Memory B cell (primary cell): ENCODE measurements around the gene CCDC88A.
"Not testable (repeated sequence)": the region's sequence is repeated elsewhere in the genome, so short reads cannot be mapped to it uniquely, and the experiment has no call there.

Experiments
- ATAC-seq: fragments of 150-1000 bp; cut with Tn5 transposase; 2 replicates; pipeline ENCODE4 v1.10.0; 2021; ENCODE audit warnings: low read depth, mild to moderate bottlenecking, moderate library complexity
- DNase-seq, 2 donors: peaks; one replicate each; pipeline ENCODE4 v3.0.0; 2022; ENCODE audit warnings: low spot score in 2 of 2
- H3K27ac Mint-ChIP-seq: one replicate; pipeline ENCODE4 v1.8.0; 2022; ENCODE audit warnings: mild to moderate bottlenecking, moderate library complexity, mixed read lengths
- H3K27me3 Mint-ChIP-seq: one replicate; pipeline ENCODE4 v1.8.0; 2022; ENCODE audit warnings: mixed read lengths
- H3K36me3 Mint-ChIP-seq: one replicate; pipeline ENCODE4 v1.8.0; 2022; ENCODE audit warnings: mild to moderate bottlenecking, mixed read lengths
- H3K4me1 Mint-ChIP-seq: one replicate; pipeline ENCODE4 v1.8.0; 2022; ENCODE audit warnings: mixed read lengths
- H3K4me3 Mint-ChIP-seq: one replicate; pipeline ENCODE4 v1.8.0; 2022; ENCODE audit warnings: mild to moderate bottlenecking, moderate library complexity, mixed read lengths
- H3K9me3 Mint-ChIP-seq: one replicate; pipeline ENCODE4 v1.8.0; 2022; ENCODE audit warnings: mixed read lengths

CCDC88A gene, protein sequence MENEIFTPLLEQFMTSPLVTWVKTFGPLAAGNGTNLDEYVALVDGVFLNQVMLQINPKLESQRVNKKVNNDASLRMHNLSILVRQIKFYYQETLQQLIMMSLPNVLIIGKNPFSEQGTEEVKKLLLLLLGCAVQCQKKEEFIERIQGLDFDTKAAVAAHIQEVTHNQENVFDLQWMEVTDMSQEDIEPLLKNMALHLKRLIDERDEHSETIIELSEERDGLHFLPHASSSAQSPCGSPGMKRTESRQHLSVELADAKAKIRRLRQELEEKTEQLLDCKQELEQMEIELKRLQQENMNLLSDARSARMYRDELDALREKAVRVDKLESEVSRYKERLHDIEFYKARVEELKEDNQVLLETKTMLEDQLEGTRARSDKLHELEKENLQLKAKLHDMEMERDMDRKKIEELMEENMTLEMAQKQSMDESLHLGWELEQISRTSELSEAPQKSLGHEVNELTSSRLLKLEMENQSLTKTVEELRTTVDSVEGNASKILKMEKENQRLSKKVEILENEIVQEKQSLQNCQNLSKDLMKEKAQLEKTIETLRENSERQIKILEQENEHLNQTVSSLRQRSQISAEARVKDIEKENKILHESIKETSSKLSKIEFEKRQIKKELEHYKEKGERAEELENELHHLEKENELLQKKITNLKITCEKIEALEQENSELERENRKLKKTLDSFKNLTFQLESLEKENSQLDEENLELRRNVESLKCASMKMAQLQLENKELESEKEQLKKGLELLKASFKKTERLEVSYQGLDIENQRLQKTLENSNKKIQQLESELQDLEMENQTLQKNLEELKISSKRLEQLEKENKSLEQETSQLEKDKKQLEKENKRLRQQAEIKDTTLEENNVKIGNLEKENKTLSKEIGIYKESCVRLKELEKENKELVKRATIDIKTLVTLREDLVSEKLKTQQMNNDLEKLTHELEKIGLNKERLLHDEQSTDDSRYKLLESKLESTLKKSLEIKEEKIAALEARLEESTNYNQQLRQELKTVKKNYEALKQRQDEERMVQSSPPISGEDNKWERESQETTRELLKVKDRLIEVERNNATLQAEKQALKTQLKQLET (N-terminal part only)

DNA sequence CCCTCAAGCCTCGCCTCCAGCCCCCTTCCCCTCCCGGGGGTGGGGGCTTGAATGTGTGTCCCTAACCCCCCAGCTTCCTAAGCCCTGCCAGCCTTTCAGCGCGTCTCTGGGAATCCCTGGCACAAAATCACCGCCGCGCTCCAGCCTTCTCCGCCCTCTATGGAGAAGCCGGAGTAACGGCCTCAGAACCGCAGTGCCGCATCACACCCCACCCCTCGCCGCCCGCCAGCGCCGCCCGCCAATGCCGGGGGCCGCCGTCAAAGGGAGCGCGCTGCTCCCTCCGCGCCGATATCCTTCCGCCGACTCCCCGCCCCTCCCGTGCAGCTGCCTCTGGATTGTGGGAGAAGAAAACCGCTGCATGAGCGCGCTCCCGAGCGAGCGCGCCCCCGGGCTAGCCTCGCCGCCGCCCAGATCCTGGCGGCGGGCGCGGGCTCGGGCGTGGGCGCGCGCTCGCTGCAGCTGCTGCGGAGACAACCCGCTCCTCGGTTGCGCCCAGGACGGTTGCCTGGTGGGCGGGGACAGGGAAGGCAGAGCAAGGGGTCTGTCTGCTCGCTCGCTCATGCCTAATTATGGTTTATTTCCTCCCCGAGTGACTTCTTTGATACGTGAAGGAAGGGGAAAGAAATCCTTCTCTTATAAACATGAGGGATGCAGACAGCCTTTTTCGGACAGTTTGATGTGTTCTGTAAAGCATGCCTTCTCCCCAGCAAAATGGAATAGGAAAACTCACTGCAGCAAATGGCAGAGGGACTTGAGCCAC is at the start of gene CCDC88A:
Gene CCDC88A (minus strand): TSS at position 178 of the 760 bp plus-strand sequence. CDS start 777 bp downstream, outside the sequence.
- Mint-ChIP-seq H3K36me3 (no peaks in the 10 kb centered on the region), H3K27me3 (peaks cover 2% of the 10 kb centered on the region), H3K27ac (peak within 1 kb of the TSS; percentile 85), H3K4me3 (peak within 1 kb of the TSS; percentile 97), H3K4me1 (peaks cover 27% of the 10 kb centered on the region), H3K9me3 (no peaks in the 10 kb centered on the region)
- ATAC-seq (peak; percentile 79), DNase-seq (peak; percentile 78 to 82)

DNA sequence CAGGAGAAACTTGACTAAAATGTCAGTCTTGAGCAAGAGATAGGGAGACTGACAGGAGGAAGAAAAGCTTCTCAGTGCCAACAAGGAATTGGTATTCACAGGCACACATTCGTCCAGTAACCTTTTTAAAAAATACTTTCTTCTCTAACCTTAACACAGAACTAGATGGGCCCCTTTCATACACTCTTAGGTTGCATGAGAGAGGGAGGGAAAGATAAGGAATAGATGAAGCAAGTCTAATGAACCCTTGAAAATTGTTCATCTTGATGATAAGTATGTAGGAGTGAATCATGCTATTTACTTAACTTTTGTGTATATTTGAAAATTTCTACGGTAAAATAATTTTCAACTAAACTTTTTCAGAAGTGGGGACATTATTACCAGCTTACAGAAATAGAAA is 42.0 kb upstream of the CCDC88A start:
- Mint-ChIP-seq H3K27me3 (peaks cover 8% of the 10 kb centered on the region), H3K9me3 (no peaks in the 10 kb centered on the region), H3K4me3 (no peak overlapping the region), H3K4me1 (no peaks in the 10 kb centered on the region), H3K36me3 (peaks cover 2% of the 10 kb centered on the region), H3K27ac (no peak overlapping the region)
- ATAC-seq (no peak), DNase-seq (no peak)

DNA sequence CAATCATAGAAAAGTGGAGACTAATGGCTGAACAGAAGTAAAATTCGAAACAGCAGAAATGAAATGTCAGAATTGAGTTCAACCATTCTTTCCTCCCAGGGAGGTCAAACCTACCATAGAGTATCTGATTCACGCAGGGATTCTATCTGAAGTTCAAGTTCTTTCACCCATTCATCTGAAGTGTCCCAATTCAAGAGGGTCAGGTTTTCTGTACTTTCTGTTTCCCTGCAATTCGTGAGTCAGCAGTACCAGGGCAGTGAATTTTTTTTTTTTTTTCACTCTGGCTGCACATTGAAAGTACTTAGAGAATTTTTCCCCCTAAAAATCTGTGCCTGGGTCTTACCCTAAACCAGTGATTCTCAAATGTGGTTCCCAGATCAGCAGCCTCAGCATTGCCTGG is 40.9 kb upstream of the CCDC88A start:
- H3K9me3 Mint-ChIP-seq: no peaks in the 10 kb centered on the region
- no peaks in the 10 kb centered on the region for H3K36me3 Mint-ChIP-seq
- ATAC-seq (no peak), DNase-seq (no peak)
- H3K27me3 Mint-ChIP-seq: peaks cover 8% of the 10 kb centered on the region
- no peak overlapping the region for H3K4me3 Mint-ChIP-seq
- H3K4me1 Mint-ChIP-seq: no peaks in the 10 kb centered on the region
- H3K27ac Mint-ChIP-seq: no peak overlapping the region

DNA sequence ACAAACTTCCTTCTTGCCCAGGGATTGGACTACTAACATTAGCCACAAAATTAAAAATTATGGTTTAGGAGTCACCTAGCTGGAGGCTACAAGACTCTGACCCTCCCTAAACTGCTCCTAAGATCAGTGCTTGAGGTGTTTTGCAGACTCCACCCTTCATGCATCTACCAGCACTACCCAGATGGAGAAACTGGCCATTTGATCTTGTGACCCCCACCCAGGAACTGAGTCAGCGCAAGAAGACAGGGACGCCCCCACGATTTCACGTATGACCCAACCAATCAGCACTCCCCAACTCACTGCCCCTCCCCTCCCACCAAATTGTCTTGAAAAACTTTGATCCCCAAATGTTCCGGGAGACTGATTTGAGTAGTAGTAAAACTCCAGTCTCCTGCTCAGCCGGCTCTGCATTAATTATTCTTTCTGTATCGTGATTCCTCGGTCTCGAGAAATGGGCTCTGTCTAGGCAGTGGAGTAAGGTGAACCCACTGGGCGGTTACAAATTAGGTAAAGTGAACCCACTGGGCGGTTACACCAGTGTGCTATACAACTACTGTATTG is 40.1 kb upstream of the CCDC88A start:
- H3K27me3 Mint-ChIP-seq: peaks cover 8% of the 10 kb centered on the region
- ATAC-seq: no peak
- no peaks in the 10 kb centered on the region for H3K9me3 Mint-ChIP-seq
- H3K4me3 Mint-ChIP-seq: no peak overlapping the region
- H3K36me3 Mint-ChIP-seq: no peaks in the 10 kb centered on the region
- H3K27ac Mint-ChIP-seq: no peak overlapping the region
- H3K4me1 Mint-ChIP-seq: no peaks in the 10 kb centered on the region
- DNase-seq: no peak

DNA sequence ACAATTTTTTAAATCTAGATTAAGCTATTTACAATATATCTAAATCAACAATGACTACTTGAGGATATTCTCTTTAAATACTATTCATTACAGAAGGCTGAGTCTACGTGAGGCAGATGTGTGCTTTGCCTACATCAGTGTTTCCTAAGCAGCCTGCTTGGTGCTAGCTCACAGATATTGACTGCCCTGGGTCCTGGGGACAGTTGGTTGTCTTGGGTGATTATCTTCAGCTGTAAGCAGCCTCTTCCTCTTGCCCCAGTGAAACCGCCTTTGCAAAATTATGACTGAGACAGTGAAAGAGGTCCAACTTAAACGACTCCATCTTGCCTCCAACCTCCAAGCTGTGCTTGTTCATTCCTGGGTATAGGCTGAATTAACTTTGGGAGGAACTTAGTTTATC is 39.6 kb upstream of the CCDC88A start:
- no peak overlapping the region for H3K27ac Mint-ChIP-seq
- no peak overlapping the region for H3K4me3 Mint-ChIP-seq
- DNase-seq (no peak), ATAC-seq (no peak)
- H3K36me3 Mint-ChIP-seq: no peaks in the 10 kb centered on the region
- no peaks in the 10 kb centered on the region for H3K9me3 Mint-ChIP-seq
- H3K27me3 Mint-ChIP-seq: peaks cover 8% of the 10 kb centered on the region
- no peaks in the 10 kb centered on the region for H3K4me1 Mint-ChIP-seq

DNA sequence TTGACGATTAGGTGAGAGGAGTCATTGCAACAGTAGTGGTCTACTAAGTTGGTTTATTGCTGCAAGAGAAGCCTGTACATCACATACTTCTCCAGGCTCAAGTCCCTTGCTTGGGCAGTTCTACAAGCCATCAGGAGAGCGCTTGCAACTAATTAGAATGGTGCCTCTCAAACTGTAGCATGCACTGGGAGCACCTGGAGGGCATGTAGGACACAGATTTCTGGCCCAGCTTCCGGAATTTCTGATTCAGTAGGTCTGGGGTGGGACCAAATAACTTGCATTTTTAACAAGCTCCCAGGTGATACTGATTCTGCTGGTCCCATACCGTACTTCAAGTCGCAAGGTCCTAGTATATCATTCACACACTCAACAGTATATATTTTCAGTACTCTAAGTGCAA is 34.5 kb upstream of the CCDC88A start:
- no peaks in the 10 kb centered on the region for H3K27me3 Mint-ChIP-seq
- H3K36me3 Mint-ChIP-seq: no peaks in the 10 kb centered on the region
- no peak overlapping the region for H3K4me3 Mint-ChIP-seq
- ATAC-seq (no peak), DNase-seq (no peak)
- no peaks in the 10 kb centered on the region for H3K9me3 Mint-ChIP-seq
- no peaks in the 10 kb centered on the region for H3K4me1 Mint-ChIP-seq
- H3K27ac Mint-ChIP-seq: no peak overlapping the region

DNA sequence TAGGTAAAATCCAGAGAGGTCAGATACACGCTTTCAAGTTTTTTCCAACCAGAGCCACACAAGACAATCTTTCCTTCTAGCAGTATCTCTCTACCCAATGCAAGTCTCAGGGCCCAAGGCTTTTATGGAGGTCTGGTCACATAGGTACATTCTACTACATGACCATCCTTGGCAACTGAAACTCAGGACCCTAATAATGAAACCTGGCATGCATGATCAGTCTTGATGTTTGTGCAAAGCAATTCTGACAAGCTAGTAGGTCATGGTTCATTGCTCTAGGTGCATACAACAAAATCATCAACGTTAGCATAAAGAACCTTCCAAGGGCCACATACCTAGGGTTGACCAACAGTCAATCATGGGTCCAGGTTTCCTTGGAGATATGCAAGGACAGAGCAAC is 33.2 kb upstream of the CCDC88A start:
- no peaks in the 10 kb centered on the region for H3K36me3 Mint-ChIP-seq
- H3K9me3 Mint-ChIP-seq: no peaks in the 10 kb centered on the region
- H3K27me3 Mint-ChIP-seq: no peaks in the 10 kb centered on the region

DNA sequence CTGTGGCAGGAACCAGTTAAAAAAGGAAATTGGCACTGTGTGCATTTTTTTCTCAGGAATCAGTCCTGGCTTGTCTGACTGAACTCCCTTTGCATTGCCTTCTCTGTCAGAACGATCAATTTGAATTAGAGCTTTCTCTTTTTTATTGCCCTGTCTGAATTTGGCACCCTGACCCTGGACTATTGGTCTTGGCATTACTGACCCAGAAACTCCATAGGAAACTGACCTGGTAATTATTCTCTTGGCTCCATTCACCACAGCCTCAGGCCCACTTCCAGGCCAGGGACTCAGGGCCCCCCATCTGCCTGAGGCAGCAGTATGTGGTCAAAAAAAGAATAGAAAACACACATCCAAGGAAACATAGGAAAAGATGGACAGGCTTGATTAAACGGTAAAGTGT is 32.0 kb upstream of the CCDC88A start:
- ATAC-seq (no peak), DNase-seq (no peak)
- Mint-ChIP-seq H3K4me1 (no peaks in the 10 kb centered on the region), H3K4me3 (no peak overlapping the region), H3K27ac (no peak overlapping the region), H3K27me3 (no peaks in the 10 kb centered on the region), H3K9me3 (no peaks in the 10 kb centered on the region), H3K36me3 (no peaks in the 10 kb centered on the region)

More for the DNA sequence above, 33.2 kb upstream of the CCDC88A start:
- no peak for ATAC-seq
- Mint-ChIP-seq H3K4me3 (no peak overlapping the region), H3K4me1 (no peaks in the 10 kb centered on the region), H3K27ac (no peak overlapping the region)
- DNase-seq: no peak

DNA sequence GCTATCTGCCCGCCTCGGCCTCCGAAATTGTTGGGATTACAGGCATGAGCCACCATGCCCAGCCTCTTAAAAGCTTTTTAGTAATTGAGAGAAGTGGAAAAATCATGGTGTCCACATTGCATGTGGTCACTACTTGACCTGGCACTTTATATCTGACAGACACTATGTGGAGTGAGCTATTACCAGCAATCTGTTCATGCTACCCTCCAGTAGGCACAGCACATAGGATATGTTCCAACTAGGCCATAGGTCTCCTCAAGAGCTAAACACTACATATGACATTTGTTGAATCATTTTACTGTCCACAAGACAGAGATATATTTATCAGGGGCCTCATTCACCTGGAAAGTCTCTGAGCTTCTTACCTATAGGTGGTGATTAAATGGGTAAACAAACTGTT is 30.4 kb upstream of the CCDC88A start:
- not testable (repeated sequence) for H3K4me3 Mint-ChIP-seq, H3K36me3 Mint-ChIP-seq, H3K27me3 Mint-ChIP-seq, H3K4me1 Mint-ChIP-seq, DNase-seq, H3K9me3 Mint-ChIP-seq, H3K27ac Mint-ChIP-seq, ATAC-seq

DNA sequence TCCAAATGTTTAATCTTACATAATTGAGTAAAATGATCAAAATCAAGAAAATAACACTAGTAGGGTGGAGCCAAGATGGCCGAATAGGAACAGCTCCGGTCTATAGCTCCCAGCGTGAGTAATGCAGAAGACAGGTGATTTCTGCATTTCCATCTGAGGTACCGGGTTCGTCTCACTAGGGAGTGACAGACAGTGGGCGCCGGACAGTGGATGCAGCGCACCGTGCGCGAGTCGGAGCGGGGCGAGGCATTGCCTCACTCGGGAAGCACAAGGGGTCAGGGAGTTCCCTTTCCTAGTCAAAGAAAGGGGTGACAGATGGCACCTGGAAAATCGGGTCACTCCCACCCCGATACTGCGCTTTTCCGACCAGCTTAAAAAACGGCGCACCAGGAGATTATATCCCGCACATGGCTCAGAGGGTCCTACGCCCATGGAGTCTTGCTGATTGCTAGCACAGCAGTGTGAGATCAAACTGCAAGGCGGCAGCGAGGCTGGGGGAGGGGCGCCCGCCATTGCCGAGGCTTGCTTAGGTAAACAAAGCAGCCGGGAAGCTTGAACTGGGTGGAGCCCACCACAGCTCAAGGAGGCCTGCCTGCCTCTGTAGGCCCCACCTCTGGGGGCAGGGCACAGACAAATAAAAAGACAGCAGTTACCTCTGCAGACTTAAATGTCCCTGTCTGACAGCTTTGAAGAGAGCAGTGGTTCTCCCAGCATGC is 22.5 kb upstream of the CCDC88A start:
- H3K4me1 Mint-ChIP-seq, H3K4me3 Mint-ChIP-seq, H3K9me3 Mint-ChIP-seq, H3K27ac Mint-ChIP-seq, DNase-seq, H3K36me3 Mint-ChIP-seq, ATAC-seq, H3K27me3 Mint-ChIP-seq: not testable (repeated sequence)

DNA sequence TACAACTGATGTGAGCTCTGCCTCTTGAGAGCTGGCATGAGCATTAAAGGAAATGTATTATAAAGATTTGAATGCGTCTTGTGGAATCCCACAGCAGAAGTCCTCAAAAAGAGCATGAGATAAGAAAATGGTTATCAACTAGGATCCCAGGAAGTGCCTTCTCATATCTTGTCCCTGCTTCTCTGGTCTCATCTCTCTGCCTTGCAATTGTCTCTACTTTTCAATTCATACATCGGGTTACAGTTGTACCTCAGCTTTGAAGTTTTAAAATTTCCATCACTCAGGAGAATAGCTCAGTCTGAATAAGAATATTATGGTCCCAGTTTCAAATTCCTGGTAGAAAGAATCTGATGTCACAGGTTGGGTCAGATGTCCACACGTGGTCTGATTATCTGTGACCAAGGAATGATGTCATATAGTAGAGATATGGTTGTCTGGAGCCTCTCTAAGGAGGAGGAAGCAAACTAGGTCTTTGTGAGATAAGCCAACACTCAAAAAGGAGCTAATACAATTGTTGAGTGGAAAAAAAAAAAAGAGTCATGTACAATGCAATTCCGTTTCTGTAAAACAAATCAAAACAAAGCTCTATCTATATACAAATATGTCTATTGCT is 21.7 kb upstream of the CCDC88A start:
- peaks cover 1% of the 10 kb centered on the region for H3K9me3 Mint-ChIP-seq
- no peak overlapping the region for H3K4me3 Mint-ChIP-seq
- H3K27ac Mint-ChIP-seq: no peak overlapping the region
- H3K4me1 Mint-ChIP-seq: no peaks in the 10 kb centered on the region
- ATAC-seq (no peak), DNase-seq (no peak)
- peaks cover 6% of the 10 kb centered on the region for H3K27me3 Mint-ChIP-seq
- H3K36me3 Mint-ChIP-seq: no peaks in the 10 kb centered on the region

DNA sequence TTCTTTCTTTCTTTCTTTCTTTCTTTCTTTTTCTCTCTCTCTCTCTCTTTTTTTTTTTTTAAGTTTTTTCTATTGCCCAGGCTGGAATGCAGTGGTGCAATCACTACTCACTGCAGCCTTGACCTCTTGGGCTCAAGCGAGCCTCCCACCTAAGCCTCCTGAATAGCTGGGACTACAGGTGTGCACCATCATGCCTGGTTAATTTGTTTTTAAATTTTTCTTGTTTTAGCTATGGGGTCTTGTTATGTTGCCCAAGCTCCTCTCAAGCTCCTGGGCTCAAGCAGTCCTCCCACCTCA is 19.4 kb upstream of the CCDC88A start:
- Mint-ChIP-seq H3K4me3 (no peak overlapping the region), H3K9me3 (no peaks in the 10 kb centered on the region), H3K4me1 (no peaks in the 10 kb centered on the region), H3K27me3 (peaks cover 5% of the 10 kb centered on the region), H3K36me3 (no peaks in the 10 kb centered on the region), H3K27ac (no peak overlapping the region)
- DNase-seq: no peak
- ATAC-seq: no peak
